ENCODE results near the gene NOX4.

The NOX4 gene

DNA sequence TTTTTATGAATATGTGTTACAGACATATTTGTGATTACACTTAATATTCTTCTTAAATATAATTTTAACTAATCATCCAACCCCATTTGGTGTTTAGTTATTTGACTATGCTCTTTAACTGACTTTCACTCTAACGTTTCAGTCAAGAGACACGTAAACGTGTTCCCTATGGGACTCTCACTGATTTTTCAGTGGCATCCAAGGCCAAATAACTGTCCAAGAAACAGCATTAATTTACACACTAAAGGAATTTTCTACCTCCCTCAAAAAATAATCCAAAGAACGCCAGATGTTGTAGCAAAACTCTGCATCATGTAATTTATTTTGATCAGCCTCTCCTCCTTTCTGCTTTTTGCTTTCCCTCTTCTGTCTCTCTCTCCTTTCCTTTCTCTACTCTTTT is 44.0 kb upstream of the NOX4 start:
- Histone ChIP-seq H3K36me3 (replicated peaks in 1 of 2; ENCODE audit: control insufficient read depth in 2 of 2, insufficient read depth in 2 of 2, low read length in 2 of 2) (no peaks in the 10 kb centered on the region), H2AFZ (ENCODE audit: low read length) (no peak overlapping the region), H2BK12ac (ENCODE audit: low read length) (no peak overlapping the region)

GRCh38 chr11:89529626-89530380 is 38.6 kb upstream of the NOX4 start:
- Histone ChIP-seq H3K14ac (ENCODE audit: low read length) (no peak overlapping the region), H2BK5ac (ENCODE audit: low read length) (no peak overlapping the region), H3K4ac (ENCODE audit: low read length) (no peak overlapping the region), H3K4me3 (ENCODE audit: low read length in 2 of 2) (no peak overlapping the region), H4K8ac (ENCODE audit: low read depth, low read length) (no peak overlapping the region), H3K27ac (replicated peaks; ENCODE audit: low read length) (no peak overlapping the region), H2BK120ac (ENCODE audit: low read depth, low read length) (no peak overlapping the region), H3K9me3 (replicated peaks in 1 of 2; ENCODE audit: control insufficient read depth in 2 of 2, insufficient read depth in 1 of 2, low read depth in 1 of 2, low read length in 2 of 2) (no peaks in the 10 kb centered on the region), H3K4me1 (ENCODE audit: control insufficient read depth in 2 of 2, insufficient read depth in 1 of 2, low read depth in 1 of 2, low read length in 2 of 2) (no peaks in the 10 kb centered on the region), H3K36me3 (replicated peaks in 1 of 2; ENCODE audit: control insufficient read depth in 2 of 2, insufficient read depth in 2 of 2, low read length in 2 of 2) (no peaks in the 10 kb centered on the region), H2BK12ac (ENCODE audit: low read length) (no peak overlapping the region), H3K4me2 (ENCODE audit: insufficient read depth, low read length, poor library complexity, severe bottlenecking) (no peak overlapping the region), H2AFZ (ENCODE audit: low read length) (no peak overlapping the region), H2BK15ac (ENCODE audit: low read length) (no peak overlapping the region), H4K91ac (ENCODE audit: low read depth, low read length, poor library complexity) (no peak overlapping the region), H3K79me1 (ENCODE audit: low read depth, low read length) (no peaks in the 10 kb centered on the region), H2AK5ac (ENCODE audit: low read depth, low read length) (no peak overlapping the region), H3K23ac (ENCODE audit: low read depth, low read length, poor library complexity) (no peak overlapping the region), H3K9ac (ENCODE audit: low read depth, low read length, poor library complexity) (no peak overlapping the region), H3K27me3 (ENCODE audit: control insufficient read depth in 3 of 3, insufficient read depth in 3 of 3, low read depth in 1 of 3, low read length in 3 of 3) (no peaks in the 10 kb centered on the region), H3K18ac (ENCODE audit: low read length) (no peak overlapping the region)
- WGBS, 2 donors (ENCODE audit: extremely low coverage in 2 of 2, insufficient read length in 2 of 2, insufficient replicate concordance in 1 of 2), result no CpG with 5 or more reads among the region's 2 CpGs
- no peak for DNase-seq (ENCODE audit: low spot score)

More for the DNA sequence above, 44.0 kb upstream of the NOX4 start:
- no peak overlapping the region for H2AK5ac ChIP-seq (ENCODE audit: low read depth, low read length)
- H4K8ac ChIP-seq (ENCODE audit: low read depth, low read length), result no peak overlapping the region
- no peak for DNase-seq (ENCODE audit: low spot score)
- no peak overlapping the region for H3K9ac ChIP-seq (ENCODE audit: low read depth, low read length, poor library complexity)
- H2BK15ac ChIP-seq (ENCODE audit: low read length), result no peak overlapping the region
- no peaks in the 10 kb centered on the region for H3K27me3 ChIP-seq (ENCODE audit: control insufficient read depth in 3 of 3, insufficient read depth in 3 of 3, low read depth in 1 of 3, low read length in 3 of 3)
- H3K18ac ChIP-seq (ENCODE audit: low read length), result no peak overlapping the region
- no peak overlapping the region for H2BK120ac ChIP-seq (ENCODE audit: low read depth, low read length)
- no peaks in the 10 kb centered on the region for H3K9me3 ChIP-seq (replicated peaks in 1 of 2; ENCODE audit: control insufficient read depth in 2 of 2, insufficient read depth in 1 of 2, low read depth in 1 of 2, low read length in 2 of 2)
- H3K79me1 ChIP-seq (ENCODE audit: low read depth, low read length), result no peaks in the 10 kb centered on the region
- no peak overlapping the region for H3K27ac ChIP-seq (replicated peaks; ENCODE audit: low read length)
- no CpG with 5 or more reads among the region's 4 CpGs for WGBS, 2 donors (ENCODE audit: extremely low coverage in 2 of 2, insufficient read length in 2 of 2, insufficient replicate concordance in 1 of 2)
- no peaks in the 10 kb centered on the region for H3K4me1 ChIP-seq (ENCODE audit: control insufficient read depth in 2 of 2, insufficient read depth in 1 of 2, low read depth in 1 of 2, low read length in 2 of 2)
- no peak overlapping the region for H3K4ac ChIP-seq (ENCODE audit: low read length)
- no peak overlapping the region for H4K91ac ChIP-seq (ENCODE audit: low read depth, low read length, poor library complexity)
- H3K4me2 ChIP-seq (ENCODE audit: insufficient read depth, low read length, poor library complexity, severe bottlenecking), result no peak overlapping the region
- no peak overlapping the region for H3K23ac ChIP-seq (ENCODE audit: low read depth, low read length, poor library complexity)
- H3K14ac ChIP-seq (ENCODE audit: low read length), result no peak overlapping the region
- H3K4me3 ChIP-seq (ENCODE audit: low read length in 2 of 2), result no peak overlapping the region
- H2BK5ac ChIP-seq (ENCODE audit: low read length), result no peak overlapping the region

- H3K4me3 ChIP-seq (ENCODE audit: low read length in 2 of 2), result no peak overlapping the region
- WGBS, 2 donors (ENCODE audit: extremely low coverage in 2 of 2, insufficient read length in 2 of 2, insufficient replicate concordance in 1 of 2), result no CpG with 5 or more reads among the region's 1 CpG
- H3K14ac ChIP-seq (ENCODE audit: low read length), result no peak overlapping the region
- H3K27ac ChIP-seq (replicated peaks; ENCODE audit: low read length), result no peak overlapping the region
- no peaks in the 10 kb centered on the region for H3K36me3 ChIP-seq (replicated peaks in 1 of 2; ENCODE audit: control insufficient read depth in 2 of 2, insufficient read depth in 2 of 2, low read length in 2 of 2)
- H3K79me1 ChIP-seq (ENCODE audit: low read depth, low read length), result no peaks in the 10 kb centered on the region
- H3K9me3 ChIP-seq (replicated peaks in 1 of 2; ENCODE audit: control insufficient read depth in 2 of 2, insufficient read depth in 1 of 2, low read depth in 1 of 2, low read length in 2 of 2), result no peaks in the 10 kb centered on the region
- H3K9ac ChIP-seq (ENCODE audit: low read depth, low read length, poor library complexity), result no peak overlapping the region
- H3K18ac ChIP-seq (ENCODE audit: low read length), result no peak overlapping the region
- H3K27me3 ChIP-seq (ENCODE audit: control insufficient read depth in 3 of 3, insufficient read depth in 3 of 3, low read depth in 1 of 3, low read length in 3 of 3), result no peaks in the 10 kb centered on the region
- no peak overlapping the region for H3K4ac ChIP-seq (ENCODE audit: low read length)
- no peak overlapping the region for H2AK5ac ChIP-seq (ENCODE audit: low read depth, low read length)
- no peak overlapping the region for H4K8ac ChIP-seq (ENCODE audit: low read depth, low read length)
- H3K4me1 ChIP-seq (ENCODE audit: control insufficient read depth in 2 of 2, insufficient read depth in 1 of 2, low read depth in 1 of 2, low read length in 2 of 2), result no peaks in the 10 kb centered on the region
- no peak overlapping the region for H2BK12ac ChIP-seq (ENCODE audit: low read length)
- no peak overlapping the region for H2BK5ac ChIP-seq (ENCODE audit: low read length)
- H3K4me2 ChIP-seq (ENCODE audit: insufficient read depth, low read length, poor library complexity, severe bottlenecking), result no peak overlapping the region
- no peak for DNase-seq (ENCODE audit: low spot score)
- no peak overlapping the region for H3K23ac ChIP-seq (ENCODE audit: low read depth, low read length, poor library complexity)
- H4K91ac ChIP-seq (ENCODE audit: low read depth, low read length, poor library complexity), result no peak overlapping the region
- H2BK15ac ChIP-seq (ENCODE audit: low read length), result no peak overlapping the region
- H2AFZ ChIP-seq (ENCODE audit: low read length), result no peak overlapping the region
- H2BK120ac ChIP-seq (ENCODE audit: low read depth, low read length), result no peak overlapping the region
Measured at GRCh38 chr11:89521792-89522191, 30.6 kb upstream of the NOX4 start.

DNA sequence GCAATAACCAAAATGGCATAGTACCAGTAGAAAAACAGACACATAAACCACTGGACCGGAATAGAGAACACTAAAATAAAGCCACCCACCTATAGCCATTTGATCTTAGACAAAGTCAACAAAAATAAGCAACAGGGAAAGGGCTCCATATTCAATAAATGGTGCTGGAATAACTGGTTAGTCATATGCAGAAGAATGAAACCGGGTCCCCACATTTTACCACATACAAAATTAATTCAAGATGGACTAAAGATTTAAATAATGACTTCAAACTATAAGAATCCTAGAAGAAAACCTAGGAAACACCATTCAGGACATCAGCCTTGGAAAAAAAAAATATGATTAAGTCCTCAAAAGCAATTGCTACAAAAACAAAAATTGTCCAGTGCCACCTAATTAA is 30.1 kb upstream of the NOX4 start:
- Histone ChIP-seq H2BK15ac (ENCODE audit: low read length) (no peak overlapping the region), H3K4me3 (ENCODE audit: low read length in 2 of 2) (no peak overlapping the region), H4K91ac (ENCODE audit: low read depth, low read length, poor library complexity) (no peak overlapping the region), H3K4me2 (ENCODE audit: insufficient read depth, low read length, poor library complexity, severe bottlenecking) (no peak overlapping the region), H3K18ac (ENCODE audit: low read length) (no peak overlapping the region), H3K79me1 (ENCODE audit: low read depth, low read length) (no peaks in the 10 kb centered on the region), H3K36me3 (replicated peaks in 1 of 2; ENCODE audit: control insufficient read depth in 2 of 2, insufficient read depth in 2 of 2, low read length in 2 of 2) (no peaks in the 10 kb centered on the region), H3K9me3 (replicated peaks in 1 of 2; ENCODE audit: control insufficient read depth in 2 of 2, insufficient read depth in 1 of 2, low read depth in 1 of 2, low read length in 2 of 2) (no peaks in the 10 kb centered on the region), H3K27ac (replicated peaks; ENCODE audit: low read length) (no peak overlapping the region), H3K4me1 (ENCODE audit: control insufficient read depth in 2 of 2, insufficient read depth in 1 of 2, low read depth in 1 of 2, low read length in 2 of 2) (no peaks in the 10 kb centered on the region), H3K23ac (ENCODE audit: low read depth, low read length, poor library complexity) (no peak overlapping the region), H3K27me3 (ENCODE audit: control insufficient read depth in 3 of 3, insufficient read depth in 3 of 3, low read depth in 1 of 3, low read length in 3 of 3) (no peaks in the 10 kb centered on the region), H4K8ac (ENCODE audit: low read depth, low read length) (no peak overlapping the region), H3K9ac (ENCODE audit: low read depth, low read length, poor library complexity) (no peak overlapping the region), H2BK120ac (ENCODE audit: low read depth, low read length) (no peak overlapping the region), H3K4ac (ENCODE audit: low read length) (no peak overlapping the region), H2BK12ac (ENCODE audit: low read length) (no peak overlapping the region), H3K14ac (ENCODE audit: low read length) (no peak overlapping the region), H2AFZ (ENCODE audit: low read length) (no peak overlapping the region), H2BK5ac (ENCODE audit: low read length) (no peak overlapping the region), H2AK5ac (ENCODE audit: low read depth, low read length) (no peak overlapping the region)
- DNase-seq (ENCODE audit: low spot score), result no peak
- WGBS, 2 donors (ENCODE audit: extremely low coverage in 2 of 2, insufficient read length in 2 of 2, insufficient replicate concordance in 1 of 2), result no CpG with 5 or more reads among the region's 2 CpGs
